NB4 (cell line): Measurements from ENCODE around the gene SERPINB13.
"Not testable (repeated sequence)": the region's sequence is repeated elsewhere in the genome, so short reads cannot be mapped to it uniquely, and the experiment has no call there.

Source experiments
- DNase-seq: peaks from one replicate; pipeline ENCODE4 v3.0.0; 2010; ENCODE audit warnings: low read depth
- H3K4me3 ChIP-seq: one replicate; pipeline ENCODE4 v1.5.1; 2011; ENCODE audit warnings: mild to moderate bottlenecking, low read depth, low read length, moderate library complexity
- CTCF ChIP-seq: IDR thresholded peaks from one replicate; pipeline ENCODE4 v1.5.1; 2012; ENCODE audit warnings: low read depth, low read length
- MAX ChIP-seq: IDR thresholded peaks from 2 replicates; pipeline ENCODE4 v1.6.1; 2011; ENCODE audit warnings: low read depth, low read length
- MYC ChIP-seq: IDR thresholded peaks from 2 replicates; pipeline ENCODE4 v1.6.1; 2011; ENCODE audit warnings: low read depth, low read length
- POLR2A ChIP-seq: IDR thresholded peaks from 2 replicates; pipeline ENCODE4 v1.6.1; 2011; ENCODE audit warnings: mild to moderate bottlenecking; ENCODE audit not compliant: insufficient read length; ENCODE audit errors: extremely low read depth

The SERPINB13 gene

GRCh38 chr18:63637703-63638102, 50.6 kb downstream of the SERPINB13 start:
- TF ChIP-seq CTCF, result no peak
- TF ChIP-seq MYC, result no peak
- no peak for TF ChIP-seq POLR2A
- TF ChIP-seq MAX, result no peak
- DNase-seq, result no peak
- no peak overlapping the region for H3K4me3 ChIP-seq

GRCh38 chr18:63641157-63641680, 54.1 kb downstream of the SERPINB13 start:
- DNase-seq, H3K4me3 ChIP-seq: not testable (repeated sequence)

GRCh38 chr18:63642668-63643356, 55.7 kb downstream of the SERPINB13 start:
- not testable (repeated sequence) for DNase-seq, H3K4me3 ChIP-seq

GRCh38 chr18:63644142-63644541, 57.0 kb downstream of the SERPINB13 start, which contains the start of gene SERPINB4:
SERPINB4 (minus strand) TSS chr18:63644256; CDS start chr18:63643577, 679 bp downstream.
- H3K4me3 ChIP-seq, DNase-seq: not testable (repeated sequence)

GRCh38 chr18:63644694-63645093, 57.6 kb downstream of the SERPINB13 start:
- not testable (repeated sequence) for H3K4me3 ChIP-seq, DNase-seq

GRCh38 chr18:63646936-63647335, 59.8 kb downstream of the SERPINB13 start:
- no peak for TF ChIP-seq MYC
- no peak for TF ChIP-seq POLR2A
- TF ChIP-seq CTCF, result no peak
- no peak for TF ChIP-seq MAX
- no peak for DNase-seq
- no peak overlapping the region for H3K4me3 ChIP-seq

- DNase-seq, result no peak
- TF ChIP-seq POLR2A, result no peak
- no peak for TF ChIP-seq CTCF
- no peak for TF ChIP-seq MAX
- no peak for TF ChIP-seq MYC
- H3K4me3 ChIP-seq, result no peak overlapping the region
Observed at GRCh38 chr18:63648241-63648640, 61.1 kb downstream of the SERPINB13 start.
